Measurements from ENCODE around the gene FPR1. TPM values are rescaled to one million over a fixed set of nuclear protein-coding genes. Genes with fewer than 3 reads are reported as not detected.

The FPR1 gene
- total RNA-seq, 6 experiments from 2014 or later, result 1.1 to 9.0 (median 5.2) TPM

- H3K4me1 ChIP-seq, result peaks cover 0 to 4% (median 0%) of the 10 kb centered on the region in 4 donors
- TF ChIP-seq POLR2A (IDR thresholded peaks at IDR 0.05) (no peak), CTCF (IDR thresholded peaks at IDR 0.05) (no peak)
- H3K9me3 ChIP-seq, result no peaks in the 10 kb centered on the region
- ATAC-seq (no peak), DNase-seq (no peak)
- intact Hi-C loops (cut with DNase I), result no loop called here
- H3K36me3 ChIP-seq, result no peaks in the 10 kb centered on the region
- no peak overlapping the region for H3K4me3 ChIP-seq
- peak overlapping the region; percentile 29 to 72 (median 68) for H3K27ac ChIP-seq
- H3K27me3 ChIP-seq, result no peaks in the 10 kb centered on the region
- 15% methylated on average over 3 of the region's 3 CpGs for WGBS (ENCODE audit: insufficient coverage, low coverage, low lambda C conversion rate, missing lambda C conversion rate)
Measured at GRCh38 chr19:51798062-51798461, 46.4 kb upstream of the FPR1 start.

- H3K9me3 ChIP-seq, result no peaks in the 10 kb centered on the region
- no peaks in the 10 kb centered on the region for H3K27me3 ChIP-seq
- H3K36me3 ChIP-seq, result no peaks in the 10 kb centered on the region
- intact Hi-C loops (cut with DNase I), result no loop called here
- peak overlapping the region in 1 of 3 donors; percentile 40 for H3K27ac ChIP-seq
- H3K4me3 ChIP-seq, result no peak overlapping the region
- DNase-seq (no peak), ATAC-seq (no peak)
- no peak for TF ChIP-seq POLR2A (IDR thresholded peaks at IDR 0.05)
- WGBS (ENCODE audit: insufficient coverage, low coverage, low lambda C conversion rate, missing lambda C conversion rate), result 45% methylated on average over 5 of the region's 5 CpGs
- peaks cover 0 to 4% (median 0%) of the 10 kb centered on the region in 4 donors for H3K4me1 ChIP-seq
Measured at GRCh38 chr19:51797480-51797879, 45.8 kb upstream of the FPR1 start.

GRCh38 chr19:51796195-51796679 lies 44.6 kb upstream of the FPR1 start:
- Histone ChIP-seq H3K4me1 (peaks cover 0 to 4% (median 0%) of the 10 kb centered on the region in 4 donors), H3K9me3 (no peaks in the 10 kb centered on the region), H3K4me3 (no peak overlapping the region), H3K27ac (peak overlapping the region in 1 of 3 donors; percentile 40), H3K27me3 (no peaks in the 10 kb centered on the region), H3K36me3 (no peaks in the 10 kb centered on the region)
- TF ChIP-seq POLR2A (IDR thresholded peaks at IDR 0.05) (peak; percentile 50), CTCF (IDR thresholded peaks at IDR 0.05) (no peak)
- no peak for DNase-seq
- intact Hi-C loops (cut with DNase I), result no loop called here
- WGBS (ENCODE audit: insufficient coverage, low coverage, low lambda C conversion rate, missing lambda C conversion rate), result 64% methylated on average over 8 of the region's 8 CpGs
- ATAC-seq, result peak in 3 of 4 donors; percentile 5 to 28 (median 26)

GRCh38 chr19:51794885-51795490 lies 43.3 kb upstream of the FPR1 start, which contains the start of gene FPR3:
Gene FPR3, plus strand, starts transcription at chr19:51795157. Its CDS starts 28,592 bp downstream, at chr19:51823749.
- no peaks in the 10 kb centered on the region for H3K9me3 ChIP-seq
- intact Hi-C loops (cut with DNase I), result no loop called here
- no peak for DNase-seq
- TF ChIP-seq CTCF (IDR thresholded peaks at IDR 0.05), result no peak
- TF ChIP-seq POLR2A (IDR thresholded peaks at IDR 0.05), result peak; percentile 26
- H3K27ac ChIP-seq, result no peak within 1 kb of the TSS
- 28% methylated on average over 2 of the region's 2 CpGs for WGBS (ENCODE audit: insufficient coverage, low coverage, low lambda C conversion rate, missing lambda C conversion rate)
- H3K4me1 ChIP-seq, result peaks cover 0 to 4% (median 0%) of the 10 kb centered on the region in 4 donors
- peak in 1 of 4 donors; percentile 7 for ATAC-seq
- H3K4me3 ChIP-seq, result no peak within 1 kb of the TSS
- H3K27me3 ChIP-seq, result no peaks in the 10 kb centered on the region
- H3K36me3 ChIP-seq, result no peaks in the 10 kb centered on the region

GRCh38 chr19:51793994-51794393 lies 42.3 kb upstream of the FPR1 start:
- Histone ChIP-seq H3K4me1 (no peaks in the 10 kb centered on the region), H3K4me3 (no peak overlapping the region), H3K27me3 (no peaks in the 10 kb centered on the region), H3K36me3 (no peaks in the 10 kb centered on the region), H3K9me3 (no peaks in the 10 kb centered on the region), H3K27ac (no peak overlapping the region)
- 60% methylated on average over 2 of the region's 2 CpGs for WGBS (ENCODE audit: insufficient coverage, low coverage, low lambda C conversion rate, missing lambda C conversion rate)
- DNase-seq, result no peak
- intact Hi-C loops (cut with DNase I), result no loop called here
- ATAC-seq, result no peak
- TF ChIP-seq CTCF (IDR thresholded peaks at IDR 0.05) (no peak), POLR2A (IDR thresholded peaks at IDR 0.05) (no peak)
